GM19328 (cell line): Measurements from ENCODE around the gene HIPK2.

Source experiments
- ATAC-seq: cut with Tn5 transposase; IDR thresholded peaks from one replicate; pipeline ENCODE4 v1.9.1; 2021; ENCODE audit warnings: mild to moderate bottlenecking, moderate library complexity; ENCODE audit not compliant: unreplicated experiment

The HIPK2 gene

DNA sequence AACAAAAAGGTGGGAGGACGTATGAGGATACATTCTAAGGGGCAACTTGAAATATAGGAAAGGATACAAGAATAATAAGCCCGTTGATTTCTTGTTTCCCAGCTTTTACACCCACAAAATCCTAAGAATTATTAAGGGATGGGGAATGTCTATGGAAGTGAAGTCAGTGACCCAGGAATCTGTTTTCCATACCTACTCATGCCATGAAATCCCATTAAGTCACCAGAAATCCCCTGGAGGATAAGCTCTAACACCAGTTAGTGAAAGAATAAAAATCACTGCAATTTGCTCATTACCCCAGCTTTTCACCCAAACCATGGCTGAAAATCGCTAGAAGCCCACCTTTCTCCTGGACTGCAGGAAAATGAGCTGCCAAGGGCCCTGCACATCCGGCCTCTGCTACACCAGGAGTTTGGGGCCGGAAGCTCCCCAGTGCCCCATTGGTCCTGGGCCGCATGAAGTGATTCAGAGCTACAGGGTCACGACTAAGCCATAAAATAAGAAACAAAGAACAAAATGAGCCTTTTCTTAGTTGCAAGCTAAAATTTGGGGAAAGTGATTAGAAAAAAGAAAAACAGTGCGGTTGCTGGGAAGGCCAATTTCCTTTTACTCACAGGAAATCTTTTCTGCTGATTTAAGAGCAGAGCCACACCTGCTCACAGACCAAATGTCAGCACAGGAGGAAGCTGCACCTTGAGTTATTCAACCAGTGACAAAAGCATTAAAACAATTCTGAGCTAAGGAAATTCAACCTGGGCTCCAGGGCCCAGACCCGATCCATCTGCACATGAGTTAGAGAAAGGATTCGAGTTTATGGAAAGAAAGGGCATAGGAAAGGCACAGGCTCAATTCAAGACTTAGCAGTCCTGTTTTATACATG is 40.3 kb downstream of the HIPK2 start:
- ATAC-seq, result no peak

DNA sequence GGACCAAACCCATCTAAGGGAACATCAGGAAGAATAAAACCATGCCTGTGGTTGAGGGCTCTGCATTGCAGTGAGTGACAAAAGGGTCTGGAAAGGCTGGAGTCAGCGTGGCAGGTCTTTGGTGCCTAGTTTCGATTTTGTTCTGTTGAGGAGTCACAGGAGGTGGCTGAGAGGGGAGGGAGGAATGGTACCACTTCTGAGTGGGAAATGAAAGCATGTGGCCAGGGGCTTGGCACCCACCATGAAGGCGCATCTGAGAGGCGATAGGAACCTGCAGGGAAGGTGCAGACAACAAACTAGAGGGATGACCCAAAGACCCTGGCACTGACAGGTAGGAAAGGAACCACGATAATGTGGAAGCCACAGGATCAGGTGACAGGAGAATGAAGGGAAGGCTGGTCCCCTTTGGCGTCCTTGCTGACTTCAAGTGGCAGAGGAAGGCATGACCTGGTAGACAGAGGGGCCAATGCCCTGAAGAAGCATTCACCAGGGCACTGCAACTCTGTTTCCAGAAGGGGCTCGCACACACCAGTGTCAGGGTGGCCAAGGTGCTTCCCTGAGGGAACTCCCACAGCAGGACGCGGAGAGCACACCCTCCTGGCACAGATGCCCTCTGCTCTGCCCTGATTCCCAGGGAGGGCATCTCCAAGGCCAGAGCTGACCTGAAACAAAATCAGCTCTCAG is 41.7 kb downstream of the HIPK2 start:
- no peak for ATAC-seq

DNA sequence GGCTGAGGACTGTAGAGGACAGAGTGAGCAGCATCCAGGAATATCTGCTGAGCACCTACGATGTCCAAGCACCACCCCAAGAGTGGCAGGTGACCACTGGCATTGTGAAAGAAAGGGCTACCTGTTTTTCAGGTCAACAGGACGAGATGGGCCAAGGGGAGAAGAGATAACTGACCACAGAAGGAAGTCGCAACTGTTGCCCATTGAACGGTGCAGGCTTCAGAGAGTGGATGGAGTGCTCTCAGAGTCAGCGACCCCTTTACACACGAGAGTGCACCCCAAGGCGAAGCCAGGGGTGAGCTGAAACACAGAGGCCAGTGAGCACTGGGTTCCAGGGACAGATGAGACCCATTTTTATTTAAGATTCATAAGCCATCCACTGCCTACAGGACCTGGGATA is 42.3 kb downstream of the HIPK2 start:
- no peak for ATAC-seq

DNA sequence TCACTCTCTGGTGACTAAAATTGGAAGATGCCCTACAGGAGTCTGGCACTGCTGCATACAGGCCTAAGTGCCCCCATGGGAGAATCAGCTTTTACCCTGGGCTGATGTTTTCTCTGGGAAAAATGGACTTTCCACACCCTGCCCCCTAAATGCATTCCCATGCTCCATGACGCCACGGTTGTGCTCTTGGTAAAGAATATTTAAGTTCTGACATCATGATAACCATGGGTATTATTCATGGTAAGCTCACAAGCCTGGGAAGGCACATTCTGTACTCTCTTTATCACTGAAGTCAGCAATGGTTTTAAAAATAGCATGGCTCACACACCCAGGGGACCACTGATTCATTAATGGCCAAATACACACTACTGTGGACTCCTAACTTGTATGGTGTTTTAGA is 43.4 kb downstream of the HIPK2 start:
- no peak for ATAC-seq

DNA sequence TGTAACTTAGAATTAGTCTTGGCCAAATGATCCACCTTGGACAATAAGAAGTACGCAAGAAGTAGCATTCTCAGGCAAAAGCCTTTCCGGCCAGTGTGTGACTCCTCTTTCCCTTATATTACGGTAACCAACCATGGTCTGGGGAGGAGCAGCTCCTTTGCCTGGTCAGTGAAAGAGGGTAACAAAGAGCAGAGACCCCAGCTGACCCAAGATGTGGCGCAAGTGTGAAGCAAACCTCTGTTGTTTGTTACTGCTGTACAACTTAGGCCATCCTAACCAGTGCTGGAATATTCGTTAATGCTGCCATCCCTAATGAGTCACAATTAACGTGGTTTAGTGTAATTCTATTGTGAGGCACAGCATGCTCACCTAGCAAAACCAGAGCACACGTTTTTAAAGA is 44.0 kb downstream of the HIPK2 start:
- ATAC-seq, result no peak

GRCh38 chr7:139732471-139733167 is 45.2 kb downstream of the HIPK2 start:
- ATAC-seq, result no peak

GRCh38 chr7:139731802-139732470 is 45.9 kb downstream of the HIPK2 start:
- no peak for ATAC-seq

DNA sequence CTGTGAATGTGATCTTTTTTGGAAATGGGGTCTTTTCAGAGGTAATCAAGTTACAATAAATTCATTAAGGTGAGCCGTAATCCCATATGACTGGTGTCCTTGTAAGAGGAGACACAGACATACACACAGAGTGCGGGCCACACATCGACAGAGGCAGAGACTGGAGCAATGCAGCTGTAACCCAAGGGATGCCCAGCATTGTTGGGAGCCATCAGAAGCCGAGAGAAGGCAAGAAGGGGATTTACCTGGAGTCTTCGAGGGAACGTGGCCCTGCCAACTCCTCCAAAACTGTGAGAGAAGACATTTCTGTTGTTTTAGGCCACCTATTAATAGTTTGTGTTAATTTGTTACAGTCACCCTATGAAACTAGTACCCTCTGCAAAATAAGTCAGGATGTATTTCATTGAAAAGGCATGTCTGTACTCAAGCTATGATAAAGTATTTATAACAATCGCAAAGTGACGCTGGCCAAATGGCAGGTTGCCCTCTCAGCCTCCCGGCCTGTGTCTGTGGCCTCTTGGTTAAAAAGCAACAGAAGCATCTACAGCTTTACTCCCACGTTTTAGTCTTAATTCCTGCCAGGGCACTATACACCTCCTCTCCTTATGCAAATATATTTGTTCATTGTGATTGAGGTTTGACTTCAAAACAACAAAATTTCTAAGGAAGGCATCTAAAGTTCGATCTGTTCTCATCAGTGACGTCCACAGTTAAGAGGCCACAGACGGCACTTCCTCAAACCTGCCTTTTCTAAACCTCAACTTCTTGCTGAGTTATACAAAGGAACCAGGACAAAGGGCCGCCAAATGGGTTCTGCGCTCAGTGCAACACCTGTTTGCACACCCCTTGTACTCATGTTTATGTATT is 46.8 kb downstream of the HIPK2 start:
- ATAC-seq, result no peak

GRCh38 chr7:139728203-139728602 is 49.6 kb downstream of the HIPK2 start:
- no peak for ATAC-seq

- ATAC-seq, result no peak
Observed at GRCh38 chr7:139727151-139727705, 50.6 kb downstream of the HIPK2 start.

DNA sequence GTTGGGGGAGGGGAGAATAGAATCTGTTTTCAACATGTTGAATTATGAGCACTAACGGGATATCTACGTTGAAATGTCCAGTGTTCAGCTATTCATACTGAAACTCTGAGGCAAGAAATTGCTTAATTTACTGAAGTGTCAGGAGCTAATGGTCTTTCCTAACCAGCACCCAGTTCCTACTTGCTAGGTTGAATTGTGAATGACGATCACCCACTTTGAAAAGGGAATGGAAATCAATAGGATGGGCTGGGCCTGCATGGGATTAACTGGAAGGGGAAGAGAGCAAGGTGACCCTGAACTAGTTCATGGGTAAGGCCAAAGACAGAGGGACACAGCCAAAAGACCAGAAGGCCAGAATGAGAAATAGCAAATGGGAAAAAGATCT is 51.3 kb downstream of the HIPK2 start:
- no peak for ATAC-seq

DNA sequence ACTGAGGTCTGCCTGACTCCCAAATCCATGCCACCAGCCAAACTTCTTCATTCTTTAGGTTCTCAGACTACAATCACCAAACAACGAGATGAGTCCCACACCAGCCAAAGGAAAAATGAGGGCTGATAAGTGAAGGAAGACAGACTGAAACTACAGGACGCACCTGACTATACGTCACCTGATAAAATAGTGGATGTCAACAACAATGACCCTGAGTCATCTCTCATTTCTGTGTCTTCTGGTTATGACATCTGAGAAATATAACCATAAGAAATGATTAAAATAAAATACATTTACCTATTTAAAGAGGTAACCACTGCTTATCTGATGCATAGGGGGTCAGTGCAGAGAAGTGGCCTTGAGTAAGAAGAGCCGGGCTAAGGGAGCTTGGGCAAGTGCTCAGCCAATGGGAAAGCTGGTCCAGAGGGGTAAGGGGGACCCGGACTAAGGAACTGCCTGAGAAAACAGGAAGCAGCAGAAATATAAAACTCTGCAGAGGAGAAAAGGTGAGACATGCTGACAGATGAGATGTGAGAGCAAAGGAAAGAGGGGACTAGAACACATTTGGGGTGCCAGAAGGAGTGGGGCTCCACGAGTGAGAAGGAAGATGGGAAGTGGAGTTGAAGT is 51.8 kb downstream of the HIPK2 start:
- no peak for ATAC-seq

DNA sequence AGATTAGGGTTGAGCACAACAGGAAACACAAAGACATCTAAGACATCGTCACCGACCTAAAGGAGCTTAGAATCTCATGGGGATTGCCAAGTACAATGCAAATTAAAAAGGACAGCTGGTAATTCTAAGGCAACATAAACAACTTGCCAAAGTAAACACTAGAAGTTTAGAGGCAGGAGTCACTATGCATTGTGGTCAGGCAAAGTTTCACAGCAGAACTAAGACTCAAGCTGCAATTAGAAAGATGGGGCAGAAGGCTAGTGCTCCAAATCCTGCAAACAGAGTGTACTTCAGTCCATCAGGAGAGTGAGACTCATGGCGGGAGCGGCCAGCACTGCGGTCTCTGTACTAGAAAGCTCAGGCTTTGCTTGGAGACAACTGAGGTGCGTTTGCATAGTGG is 52.7 kb downstream of the HIPK2 start:
- ATAC-seq, result peak; percentile 71

DNA sequence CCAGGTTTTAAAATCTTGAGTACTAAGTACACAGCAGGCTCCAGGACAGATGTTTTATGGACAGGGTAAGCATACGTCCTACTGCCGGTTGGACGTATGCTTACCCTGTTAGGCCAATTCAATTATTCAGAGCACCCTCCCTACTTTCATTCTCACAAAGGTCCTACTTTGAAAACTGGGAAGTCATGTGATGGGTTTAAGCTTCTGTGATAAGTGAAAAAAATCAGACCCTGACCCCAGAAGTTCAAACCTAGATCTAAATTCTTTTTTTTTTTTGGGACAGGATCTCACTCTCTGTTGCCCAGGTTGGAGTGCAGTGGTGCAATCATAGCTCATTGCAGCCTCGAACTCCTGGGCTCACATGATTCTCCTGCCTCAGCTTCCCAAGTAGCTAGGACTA is 55.2 kb downstream of the HIPK2 start:
- no peak for ATAC-seq

GRCh38 chr7:139721821-139722220 is 56.0 kb downstream of the HIPK2 start:
- no peak for ATAC-seq

- no peak for ATAC-seq
Observed at GRCh38 chr7:139721417-139721816, 56.4 kb downstream of the HIPK2 start.

DNA sequence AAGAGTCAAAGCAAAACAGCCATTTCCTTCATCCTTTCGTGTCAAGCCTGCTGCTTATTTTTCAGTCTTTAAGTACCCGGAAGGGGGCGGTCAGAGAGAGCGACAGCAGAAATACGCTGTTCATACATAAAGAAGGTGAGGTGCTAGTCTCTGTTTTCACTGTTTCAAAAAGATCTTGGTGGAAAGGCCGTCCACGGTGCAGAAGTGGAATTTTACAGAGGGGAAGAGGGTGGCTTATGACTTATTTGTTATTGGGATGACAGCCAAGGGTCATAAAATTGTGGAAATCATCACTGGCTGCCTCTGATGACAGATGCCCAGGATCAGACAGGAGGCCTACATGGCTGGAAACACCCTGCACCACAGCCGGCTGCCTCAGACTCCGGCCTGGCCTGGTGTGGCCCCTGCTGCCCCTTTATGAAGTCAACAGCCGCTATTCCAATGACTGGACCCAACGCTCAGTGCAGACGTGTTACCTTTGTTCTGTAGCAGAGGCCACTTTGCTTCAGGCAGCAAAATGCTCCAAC is 57.0 kb downstream of the HIPK2 start:
- no peak for ATAC-seq

- no peak for ATAC-seq
Observed at GRCh38 chr7:139720186-139720585, 57.6 kb downstream of the HIPK2 start.

DNA sequence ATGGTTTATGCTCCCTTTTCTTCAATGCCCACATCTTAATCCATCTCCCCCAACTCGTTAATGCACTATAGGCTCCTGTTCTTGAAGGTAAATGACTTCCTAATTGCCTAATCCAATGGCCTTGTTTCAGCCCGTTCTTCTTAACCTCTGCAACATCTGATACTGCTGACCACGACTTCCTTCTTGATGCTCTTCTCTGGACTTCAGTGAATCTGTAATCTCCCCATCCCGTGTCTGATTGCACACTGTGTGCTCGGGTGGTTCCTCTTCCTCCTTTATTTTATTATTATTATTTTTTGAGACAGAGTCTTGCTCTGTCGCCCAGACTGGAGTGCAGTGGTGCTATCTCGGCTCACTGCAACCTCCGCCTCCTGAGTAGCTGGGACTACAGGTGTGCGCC is 58.9 kb downstream of the HIPK2 start:
- no peak for ATAC-seq
